Keratinocyte (primary cell): ENCODE results near the gene TMEM181. TPM values are rescaled to one million over a fixed set of nuclear protein-coding genes. Genes with fewer than 3 reads are reported as not detected.

ENCODE experiments used
- DNase-seq: peaks from one replicate; pipeline ENCODE4 v3.0.0-alpha.2; 2011; ENCODE audit warnings: low read depth, missing footprints, low spot score
- FAIRE-seq: peaks from 2 replicates; lab custom pipeline; 2011; peaks lifted over from hg19 to GRCh38; lab: Jason Lieb, UNC
- H2AFZ ChIP-seq: 2 replicates; pipeline ENCODE4 v1.6.0; 2012; ENCODE audit warnings: low read length, control low read depth, inconsistent platforms; ENCODE audit not compliant: control insufficient read depth
- H3K27ac ChIP-seq: 2 replicates; pipeline ENCODE4 v1.5.1; 2011; ENCODE audit warnings: low read length; ENCODE audit not compliant: control insufficient read depth, insufficient read depth
- H3K27me3 ChIP-seq: 3 replicates; pipeline ENCODE4 v1.6.0; 2011; ENCODE audit warnings: low read length; ENCODE audit not compliant: control insufficient read depth, insufficient read depth; ENCODE audit errors: extremely low read depth
- H3K36me3 ChIP-seq, 2 experiments: 2 replicates in 1 of 2; 3 replicates in 1 of 2; pipeline ENCODE4 v1.5.1; 2011; ENCODE audit warnings: low read length in 2 of 2, mild to moderate bottlenecking in 1 of 2; ENCODE audit not compliant: control insufficient read depth in 2 of 2, insufficient read depth in 2 of 2; ENCODE audit errors: extremely low read depth in 1 of 2
- H3K4me1 ChIP-seq: 3 replicates; pipeline ENCODE4 v1.5.1; 2011; ENCODE audit warnings: low read length; ENCODE audit not compliant: control insufficient read depth, insufficient read depth; ENCODE audit errors: extremely low read depth
- H3K4me2 ChIP-seq: 3 replicates; pipeline ENCODE4 v1.6.0; 2011; ENCODE audit warnings: low read depth, low read length; ENCODE audit not compliant: control insufficient read depth, insufficient read depth; ENCODE audit errors: extremely low read depth
- H3K4me3 ChIP-seq, 3 experiments: fragments of 200-600 bp in 1 of 3; sonication (generic) in 1 of 3; 2 replicates in 2 of 3; 3 replicates in 1 of 3; pipeline ENCODE4 v1.5.1; 2011 to 2016; ENCODE audit warnings: low read length in 3 of 3, mild to moderate bottlenecking in 3 of 3, control low read depth in 2 of 3, inconsistent platforms in 1 of 3, low read depth in 1 of 3, mixed read lengths in 1 of 3, mixed run types in 1 of 3, moderate library complexity in 1 of 3; ENCODE audit not compliant: control insufficient read depth in 2 of 3, insufficient read depth in 2 of 3; ENCODE audit errors: extremely low read depth in 1 of 3
- H3K79me2 ChIP-seq: 2 replicates; pipeline ENCODE4 v1.6.0; 2012; ENCODE audit warnings: low read length; ENCODE audit not compliant: control insufficient read depth, insufficient read depth
- H3K9ac ChIP-seq: 3 replicates; pipeline ENCODE4 v1.6.0; 2011; ENCODE audit warnings: low read length; ENCODE audit not compliant: control insufficient read depth, insufficient read depth; ENCODE audit errors: extremely low read depth
- H3K9me1 ChIP-seq: 3 replicates; pipeline ENCODE4 v1.6.0; 2011; ENCODE audit warnings: low read length; ENCODE audit not compliant: control insufficient read depth, insufficient read depth; ENCODE audit errors: extremely low read depth
- H3K9me3 ChIP-seq: 2 replicates; pipeline ENCODE4 v1.5.1; 2012; ENCODE audit warnings: low read depth, low read length; ENCODE audit not compliant: control insufficient read depth
- H4K20me1 ChIP-seq: 3 replicates; pipeline ENCODE4 v1.6.0; 2011; ENCODE audit warnings: low read length; ENCODE audit not compliant: control insufficient read depth, insufficient read depth; ENCODE audit errors: extremely low read depth
- EZH2 ChIP-seq: IDR thresholded peaks from one replicate; pipeline ENCODE4 v1.6.1; 2012; ENCODE audit warnings: inconsistent platforms, mild to moderate bottlenecking, low read length, moderate library complexity
- dilution Hi-C: fragments of 300-500 bp; cut with MboI; formaldehyde crosslinking; loops from one replicate; pipeline ENCODE4 v1.7.0; 2020; ENCODE audit warnings: low sequenced_read_pairs; ENCODE audit not compliant: extremely low pct_ligation_motif_present
- polyA plus RNA-seq, 5 experiments: library from polyadenylated mRNA; depleted of rRNA in 3 of 5; stranded (reverse) in 3 of 5; stranded (forward) in 1 of 5; unstranded in 1 of 5; fragments of >200 nt; gene quantifications; 1 replicate in 1 of 5; 2 replicates in 3 of 5; 3 replicates in 1 of 5; pipeline versions ENCODE4 v1.2.1 to v1.2.3, GENCODE V29; 2011 to 2012; ENCODE audit warnings: missing spikeins in 2 of 5, low read depth in 1 of 5, low replicate concordance in 1 of 5
- TF ChIP-seq, protein P1 (sequence below), 3 experiments: IDR thresholded peaks in 1 of 3; conservative IDR thresholded peaks in 1 of 3; optimal IDR thresholded peaks in 1 of 3; 2 replicates in 2 of 3; 3 replicates in 1 of 3; pipeline versions ENCODE3 to v1.5.1; 2011; ENCODE audit warnings: low read length in 3 of 3, mild to moderate bottlenecking in 3 of 3, moderate library complexity in 2 of 3, control low read depth in 1 of 3, inconsistent platforms in 1 of 3; ENCODE audit not compliant: insufficient read depth in 2 of 3; ENCODE audit errors: extremely low read depth in 1 of 3

Gene TMEM181
- polyA plus RNA-seq, 1 donor (not counting 4 experiments of a cell fraction or from before 2014, with no cell fraction given): 31.9 TPM

GRCh38 chr6:158662607-158662953 lies 102.7 kb downstream of the TMEM181 start:
- FAIRE-seq (no peak), DNase-seq (no peak)
- H3K4me1 ChIP-seq: peaks cover 16% of the 10 kb centered on the region
- no peaks in the 10 kb centered on the region for H3K36me3 ChIP-seq
- H3K27me3 ChIP-seq: no peaks in the 10 kb centered on the region
- no peak overlapping the region for H3K4me3 ChIP-seq
- TF ChIP-seq, protein P1, sequence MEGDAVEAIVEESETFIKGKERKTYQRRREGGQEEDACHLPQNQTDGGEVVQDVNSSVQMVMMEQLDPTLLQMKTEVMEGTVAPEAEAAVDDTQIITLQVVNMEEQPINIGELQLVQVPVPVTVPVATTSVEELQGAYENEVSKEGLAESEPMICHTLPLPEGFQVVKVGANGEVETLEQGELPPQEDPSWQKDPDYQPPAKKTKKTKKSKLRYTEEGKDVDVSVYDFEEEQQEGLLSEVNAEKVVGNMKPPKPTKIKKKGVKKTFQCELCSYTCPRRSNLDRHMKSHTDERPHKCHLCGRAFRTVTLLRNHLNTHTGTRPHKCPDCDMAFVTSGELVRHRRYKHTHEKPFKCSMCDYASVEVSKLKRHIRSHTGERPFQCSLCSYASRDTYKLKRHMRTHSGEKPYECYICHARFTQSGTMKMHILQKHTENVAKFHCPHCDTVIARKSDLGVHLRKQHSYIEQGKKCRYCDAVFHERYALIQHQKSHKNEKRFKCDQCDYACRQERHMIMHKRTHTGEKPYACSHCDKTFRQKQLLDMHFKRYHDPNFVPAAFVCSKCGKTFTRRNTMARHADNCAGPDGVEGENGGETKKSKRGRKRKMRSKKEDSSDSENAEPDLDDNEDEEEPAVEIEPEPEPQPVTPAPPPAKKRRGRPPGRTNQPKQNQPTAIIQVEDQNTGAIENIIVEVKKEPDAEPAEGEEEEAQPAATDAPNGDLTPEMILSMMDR (optimal IDR thresholded peaks at IDR 0.05 in 1 of 3, IDR thresholded peaks at IDR 0.05 in 1 of 3, conservative IDR thresholded peaks at IDR 0.05 in 1 of 3; ENCODE audit: extremely low read depth in 1 of 3, insufficient read depth in 2 of 3, low read length in 3 of 3): no peak
- no peak for TF ChIP-seq EZH2
- dilution Hi-C loops: no loop called here
- H3K4me2 ChIP-seq: peak overlapping the region; percentile 76
- H3K27ac ChIP-seq: no peak overlapping the region
- H2AFZ ChIP-seq: no peak overlapping the region
- H3K9ac ChIP-seq: no peak overlapping the region
- H4K20me1 ChIP-seq: no peaks in the 10 kb centered on the region
- no peaks in the 10 kb centered on the region for H3K9me3 ChIP-seq
- no peaks in the 10 kb centered on the region for H3K79me2 ChIP-seq
- H3K9me1 ChIP-seq: no peaks in the 10 kb centered on the region

DNA sequence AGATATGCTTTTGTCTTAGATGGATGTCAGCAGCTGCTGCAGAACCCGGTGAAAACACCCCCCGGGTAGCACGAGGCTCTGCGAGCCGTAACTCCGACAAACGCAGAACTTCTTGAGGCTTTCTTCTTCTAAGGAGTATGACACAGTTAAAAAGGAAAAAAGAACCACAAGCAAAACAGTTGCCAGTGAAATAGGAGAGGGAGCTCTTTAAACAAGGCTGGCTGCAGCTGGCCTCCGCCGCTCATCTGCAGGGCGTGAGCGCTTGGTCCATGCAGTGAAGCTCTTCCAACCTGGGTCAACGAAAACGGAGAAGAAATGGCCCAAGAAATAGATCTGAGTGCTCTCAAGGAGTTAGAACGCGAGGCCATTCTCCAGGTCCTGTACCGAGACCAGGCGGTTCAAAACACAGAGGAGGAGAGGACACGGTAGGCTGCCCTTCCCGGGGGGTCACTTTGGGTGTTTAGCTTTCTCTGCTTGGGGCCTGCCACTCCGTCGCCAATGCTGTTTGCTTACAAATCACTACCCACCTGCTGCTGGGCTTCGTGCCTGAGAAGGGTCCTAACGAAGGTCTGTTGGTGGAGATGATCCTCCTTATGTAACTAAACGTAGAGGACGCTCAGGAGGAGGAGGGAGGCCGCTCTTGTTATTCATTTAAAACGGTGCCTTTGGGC lies 103.2 kb downstream of the TMEM181 start:
- TF ChIP-seq, protein P1 (optimal IDR thresholded peaks at IDR 0.05 in 1 of 3, IDR thresholded peaks at IDR 0.05 in 1 of 3, conservative IDR thresholded peaks at IDR 0.05 in 1 of 3; ENCODE audit: extremely low read depth in 1 of 3, insufficient read depth in 2 of 3, low read length in 3 of 3): no peak
- TF ChIP-seq EZH2: peak; percentile 37
- dilution Hi-C loops: no loop called here
- Histone ChIP-seq H3K9ac (peak overlapping the region; percentile 44), H3K4me3 (peak overlapping the region in 1 of 3 experiments; percentile 46), H3K36me3 (no peaks in the 10 kb centered on the region), H3K4me2 (peak overlapping the region; percentile 76), H4K20me1 (no peaks in the 10 kb centered on the region), H3K4me1 (peaks cover 16% of the 10 kb centered on the region), H3K9me1 (no peaks in the 10 kb centered on the region), H2AFZ (peak overlapping the region; percentile 73), H3K27me3 (no peaks in the 10 kb centered on the region), H3K79me2 (no peaks in the 10 kb centered on the region), H3K27ac (no peak overlapping the region), H3K9me3 (no peaks in the 10 kb centered on the region)
- DNase-seq (no peak), FAIRE-seq (peak; percentile 39)
